ENCODE measurements around the gene SCP2. TPM values are rescaled to one million over a fixed set of nuclear protein-coding genes. Genes with fewer than 3 reads are reported as not detected.

Gene SCP2
- total RNA-seq, 5 donors from 2014 or later (not counting 1 experiment from before 2014, with no cell fraction given) = 46.5 to 63.9 (median 51.8) TPM

DNA sequence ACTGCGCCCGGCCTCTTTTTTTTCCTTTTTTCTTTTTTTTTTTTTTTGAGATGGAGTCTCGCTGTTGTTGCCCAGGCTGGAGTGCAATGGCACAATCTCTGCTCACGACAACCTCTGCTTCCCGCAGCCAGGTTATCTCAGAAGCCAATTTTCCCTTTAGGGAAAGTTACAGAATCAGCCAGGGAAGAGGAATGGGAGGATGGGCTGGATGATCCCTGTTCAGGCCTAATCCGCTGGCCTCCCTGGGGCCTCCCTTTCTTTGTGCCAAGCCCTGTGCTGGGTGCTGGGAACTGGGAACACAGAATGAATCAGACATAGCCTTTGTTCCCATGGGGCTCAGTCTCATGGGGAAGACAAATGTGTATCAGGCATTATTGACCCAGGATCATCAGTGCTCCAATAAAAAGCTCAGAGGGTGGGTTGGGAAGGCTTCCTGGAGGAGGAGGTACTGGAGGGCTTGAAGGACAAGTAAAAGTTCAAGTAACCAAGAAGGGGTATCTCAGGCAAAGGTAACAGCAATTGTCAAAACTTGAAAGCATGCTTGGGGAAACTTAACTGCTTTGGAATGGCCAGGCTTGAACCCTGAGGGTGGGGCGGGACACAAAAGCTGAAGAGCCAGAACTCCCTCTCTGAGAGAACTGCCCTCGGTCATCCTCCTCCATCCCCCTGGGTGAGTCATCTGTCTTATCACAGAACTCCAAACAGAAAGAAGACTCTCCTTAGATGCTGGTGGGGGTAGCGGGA lies 19.8 kb upstream of the SCP2 start:
- H3K4me1 Mint-ChIP-seq = peaks cover 0 to 2% (median 0%) of the 10 kb centered on the region in 3 donors
- H3K27me3 Mint-ChIP-seq = no peaks in the 10 kb centered on the region
- Histone ChIP-seq H3K27me3 (replicated peaks in 1 of 2; ENCODE audit: control insufficient read depth in 2 of 2, extremely low read depth in 1 of 2, insufficient read depth in 2 of 2, low read length in 1 of 2) (no peaks in the 10 kb centered on the region), H3K4me1 (ENCODE audit: control insufficient read depth in 1 of 2, extremely low read depth in 1 of 2, insufficient read depth in 2 of 2, low read length in 2 of 2) (peaks cover 0 to 4% of the 10 kb centered on the region in 2 experiments), H3K27ac (ENCODE audit: low read length) (no peak overlapping the region), H3K36me3 (ENCODE audit: control insufficient read depth in 2 of 2, extremely low read depth in 1 of 2, insufficient read depth in 1 of 2, low read length in 1 of 2) (peaks cover 10 to 15% of the 10 kb centered on the region in 2 donors), H3K4me3 (ENCODE audit: control insufficient read depth in 1 of 2, extremely low read depth in 1 of 2, low read length in 1 of 2) (no peak overlapping the region), H3K9me3 (no peaks in the 10 kb centered on the region)
- H3K27ac Mint-ChIP-seq = no peak overlapping the region
- 100% methylated on average over 2 of the region's 9 CpGs for WGBS (ENCODE audit: insufficient coverage)
- H3K36me3 Mint-ChIP-seq = peaks cover 14% of the 10 kb centered on the region
- no peak for ATAC-seq (replicated peaks in 1 of 4)
- H3K9me3 Mint-ChIP-seq = no peaks in the 10 kb centered on the region
- ChIA-PET POLR2A (no interaction called here), CTCF (no interaction called here)
- no peak for DNase-seq
- no peak overlapping the region for H3K4me3 Mint-ChIP-seq

DNA sequence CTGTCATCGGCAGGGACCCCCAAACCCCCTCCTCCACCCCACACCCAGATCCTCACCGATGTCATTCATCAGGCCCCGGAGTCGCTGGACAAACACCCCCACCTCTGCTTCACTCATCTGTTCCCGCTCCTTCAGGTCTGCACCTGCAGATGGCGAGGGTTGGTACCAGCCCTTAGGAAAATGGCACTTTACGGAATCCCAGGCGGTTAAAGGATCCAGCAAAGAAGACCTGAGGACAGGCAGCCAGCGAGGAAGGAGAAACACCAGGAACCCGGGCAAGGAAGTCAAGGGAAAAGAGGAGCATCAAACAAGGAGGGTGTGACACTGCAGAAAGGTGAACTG lies 19.3 kb upstream of the SCP2 start:
- Mint-ChIP-seq H3K27ac (no peak overlapping the region), H3K4me3 (no peak overlapping the region), H3K4me1 (peaks cover 0 to 2% (median 0%) of the 10 kb centered on the region in 3 donors), H3K36me3 (peaks cover 14% of the 10 kb centered on the region), H3K9me3 (no peaks in the 10 kb centered on the region), H3K27me3 (no peaks in the 10 kb centered on the region)
- DNase-seq = no peak
- ChIA-PET POLR2A (no interaction called here), CTCF (no interaction called here)
- peaks cover 10 to 15% of the 10 kb centered on the region in 2 donors for H3K36me3 ChIP-seq (ENCODE audit: control insufficient read depth in 2 of 2, extremely low read depth in 1 of 2, insufficient read depth in 1 of 2, low read length in 1 of 2)
- no peak overlapping the region for H3K4me3 ChIP-seq (ENCODE audit: control insufficient read depth in 1 of 2, extremely low read depth in 1 of 2, low read length in 1 of 2)
- ATAC-seq (replicated peaks in 1 of 4) = no peak
- peaks cover 0 to 4% of the 10 kb centered on the region in 2 experiments for H3K4me1 ChIP-seq (ENCODE audit: control insufficient read depth in 1 of 2, extremely low read depth in 1 of 2, insufficient read depth in 2 of 2, low read length in 2 of 2)
- WGBS (ENCODE audit: insufficient coverage) = 94% methylated on average over 9 of the region's 10 CpGs
- no peaks in the 10 kb centered on the region for H3K27me3 ChIP-seq (replicated peaks in 1 of 2; ENCODE audit: control insufficient read depth in 2 of 2, extremely low read depth in 1 of 2, insufficient read depth in 2 of 2, low read length in 1 of 2)
- H3K27ac ChIP-seq (ENCODE audit: low read length) = no peak overlapping the region
- no peaks in the 10 kb centered on the region for H3K9me3 ChIP-seq

DNA sequence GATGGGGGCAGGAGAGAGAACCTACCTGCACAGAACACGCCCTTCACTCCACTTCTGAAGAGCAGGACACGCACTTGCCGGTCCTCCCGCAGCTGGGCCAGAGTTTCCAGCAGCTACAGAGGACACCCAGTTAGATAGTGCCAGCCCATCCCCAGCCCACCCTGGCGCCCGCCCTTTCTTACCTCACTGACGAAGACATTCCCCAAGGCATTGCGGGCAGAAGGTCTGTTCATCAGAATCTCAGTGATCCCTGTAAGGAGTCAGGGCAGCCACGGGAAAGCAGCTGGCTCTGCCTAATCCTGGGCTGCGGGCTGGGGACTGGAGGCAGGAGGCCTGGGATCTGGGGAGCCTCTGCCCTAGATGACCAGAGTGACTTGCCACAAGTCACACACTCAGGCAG lies 15.5 kb upstream of the SCP2 start:
- H3K4me1 Mint-ChIP-seq = no peaks in the 10 kb centered on the region
- no peaks in the 10 kb centered on the region for H3K4me1 ChIP-seq (ENCODE audit: control insufficient read depth in 1 of 2, extremely low read depth in 1 of 2, insufficient read depth in 2 of 2, low read length in 2 of 2)

DNA sequence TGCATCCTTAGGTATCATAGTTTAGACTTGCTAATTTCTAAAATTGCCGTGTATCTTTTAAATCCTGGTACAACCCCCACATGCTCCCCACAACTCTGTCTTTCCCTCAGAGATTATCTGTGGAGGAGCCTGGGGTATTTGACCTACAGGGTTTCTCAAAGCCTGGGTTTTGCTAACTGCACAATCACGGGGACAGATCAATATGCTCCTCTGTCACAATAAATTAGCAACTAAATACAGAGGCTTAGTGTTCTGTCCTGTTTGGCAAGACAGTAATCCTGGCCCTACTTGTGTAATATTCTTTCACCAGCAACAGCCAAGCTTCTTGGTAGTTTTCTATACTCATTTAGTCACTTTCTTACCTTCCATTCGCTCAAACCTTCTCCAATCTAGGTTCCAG lies 14.1 kb upstream of the SCP2 start:
- POLR2A ChIA-PET = no interaction called here
- CTCF ChIA-PET = no interaction called here
- WGBS (ENCODE audit: insufficient coverage) = no CpG with 5 or more reads among the region's 3 CpGs

More for the DNA sequence above, 15.5 kb upstream of the SCP2 start:
- DNase-seq = no peak
- no peaks in the 10 kb centered on the region for H3K27me3 Mint-ChIP-seq
- H3K27ac ChIP-seq (ENCODE audit: low read length) = no peak overlapping the region
- no CpG with 5 or more reads among the region's 10 CpGs for WGBS (ENCODE audit: insufficient coverage)
- CTCF ChIA-PET = interaction anchor here in 1 of 2 donors (0.5 kb wide), 1 partner anchor 9 kb away, joined by 3 read pairs; no protein-coding TSS in a partner anchor
- H3K9me3 ChIP-seq = no peaks in the 10 kb centered on the region
- no peak overlapping the region for H3K4me3 Mint-ChIP-seq
- POLR2A ChIA-PET = no interaction called here
- no peak overlapping the region for H3K4me3 ChIP-seq (ENCODE audit: control insufficient read depth in 1 of 2, extremely low read depth in 1 of 2, low read length in 1 of 2)
- H3K9me3 Mint-ChIP-seq = no peaks in the 10 kb centered on the region
- no peak overlapping the region for H3K27ac Mint-ChIP-seq
- H3K36me3 ChIP-seq (ENCODE audit: control insufficient read depth in 2 of 2, extremely low read depth in 1 of 2, insufficient read depth in 1 of 2, low read length in 1 of 2) = peaks cover 7 to 11% of the 10 kb centered on the region in 2 donors
- ATAC-seq (replicated peaks in 1 of 4) = no peak
- H3K36me3 Mint-ChIP-seq = peaks cover 14% of the 10 kb centered on the region
- no peaks in the 10 kb centered on the region for H3K27me3 ChIP-seq (replicated peaks in 1 of 2; ENCODE audit: control insufficient read depth in 2 of 2, extremely low read depth in 1 of 2, insufficient read depth in 2 of 2, low read length in 1 of 2)

DNA sequence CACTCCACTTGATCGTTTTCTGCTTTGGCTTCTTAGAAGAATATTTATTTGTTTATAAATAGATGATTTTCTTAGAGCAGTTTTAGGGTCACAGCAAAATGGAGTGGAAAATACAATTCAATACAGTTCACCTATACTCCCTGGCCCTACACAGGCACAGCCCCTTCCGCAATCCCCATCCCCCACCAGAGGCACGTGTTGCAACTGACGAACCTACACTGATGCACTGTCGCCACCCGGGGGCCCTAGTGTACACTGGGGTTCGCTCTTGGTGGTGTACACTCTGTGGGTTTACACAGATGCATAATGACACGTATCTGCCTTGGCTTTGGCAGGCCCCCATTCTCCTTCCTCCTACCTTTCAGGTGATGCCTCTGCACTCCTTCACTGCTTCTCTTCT lies 13.5 kb upstream of the SCP2 start:
- peaks cover 0 to 3% (median 0%) of the 10 kb centered on the region in 3 donors for H3K4me1 Mint-ChIP-seq
- ChIA-PET CTCF (no interaction called here), POLR2A (no interaction called here)
- no peak overlapping the region for H3K4me3 Mint-ChIP-seq
- 74% methylated on average over 7 of the region's 8 CpGs for WGBS (ENCODE audit: insufficient coverage)
- ATAC-seq (replicated peaks in 1 of 4) = no peak
- no peak overlapping the region for H3K27ac Mint-ChIP-seq
- no peaks in the 10 kb centered on the region for H3K27me3 Mint-ChIP-seq
- Histone ChIP-seq H3K27ac (ENCODE audit: low read length) (no peak overlapping the region), H3K4me1 (ENCODE audit: control insufficient read depth in 1 of 2, extremely low read depth in 1 of 2, insufficient read depth in 2 of 2, low read length in 2 of 2) (no peaks in the 10 kb centered on the region), H3K9me3 (no peaks in the 10 kb centered on the region), H3K4me3 (ENCODE audit: control insufficient read depth in 1 of 2, extremely low read depth in 1 of 2, low read length in 1 of 2) (no peak overlapping the region), H3K27me3 (replicated peaks in 1 of 2; ENCODE audit: control insufficient read depth in 2 of 2, extremely low read depth in 1 of 2, insufficient read depth in 2 of 2, low read length in 1 of 2) (no peaks in the 10 kb centered on the region), H3K36me3 (ENCODE audit: control insufficient read depth in 2 of 2, extremely low read depth in 1 of 2, insufficient read depth in 1 of 2, low read length in 1 of 2) (peaks cover 4 to 5% of the 10 kb centered on the region in 2 donors)
- H3K9me3 Mint-ChIP-seq = no peaks in the 10 kb centered on the region
- H3K36me3 Mint-ChIP-seq = peaks cover 7% of the 10 kb centered on the region
- DNase-seq = no peak

More for the DNA sequence above, 14.1 kb upstream of the SCP2 start:
- H3K27me3 Mint-ChIP-seq = no peaks in the 10 kb centered on the region
- Histone ChIP-seq H3K9me3 (no peaks in the 10 kb centered on the region), H3K27ac (ENCODE audit: low read length) (no peak overlapping the region), H3K4me1 (ENCODE audit: control insufficient read depth in 1 of 2, extremely low read depth in 1 of 2, insufficient read depth in 2 of 2, low read length in 2 of 2) (no peaks in the 10 kb centered on the region), H3K36me3 (ENCODE audit: control insufficient read depth in 2 of 2, extremely low read depth in 1 of 2, insufficient read depth in 1 of 2, low read length in 1 of 2) (peaks cover 4 to 5% of the 10 kb centered on the region in 2 donors), H3K27me3 (replicated peaks in 1 of 2; ENCODE audit: control insufficient read depth in 2 of 2, extremely low read depth in 1 of 2, insufficient read depth in 2 of 2, low read length in 1 of 2) (no peaks in the 10 kb centered on the region), H3K4me3 (ENCODE audit: control insufficient read depth in 1 of 2, extremely low read depth in 1 of 2, low read length in 1 of 2) (no peak overlapping the region)
- ATAC-seq (replicated peaks in 1 of 4) (no peak), DNase-seq (no peak)
- no peaks in the 10 kb centered on the region for H3K9me3 Mint-ChIP-seq
- H3K36me3 Mint-ChIP-seq = peaks cover 7% of the 10 kb centered on the region
- H3K4me1 Mint-ChIP-seq = peaks cover 0 to 3% (median 0%) of the 10 kb centered on the region in 3 donors
- H3K4me3 Mint-ChIP-seq = no peak overlapping the region
- H3K27ac Mint-ChIP-seq = no peak overlapping the region

DNA sequence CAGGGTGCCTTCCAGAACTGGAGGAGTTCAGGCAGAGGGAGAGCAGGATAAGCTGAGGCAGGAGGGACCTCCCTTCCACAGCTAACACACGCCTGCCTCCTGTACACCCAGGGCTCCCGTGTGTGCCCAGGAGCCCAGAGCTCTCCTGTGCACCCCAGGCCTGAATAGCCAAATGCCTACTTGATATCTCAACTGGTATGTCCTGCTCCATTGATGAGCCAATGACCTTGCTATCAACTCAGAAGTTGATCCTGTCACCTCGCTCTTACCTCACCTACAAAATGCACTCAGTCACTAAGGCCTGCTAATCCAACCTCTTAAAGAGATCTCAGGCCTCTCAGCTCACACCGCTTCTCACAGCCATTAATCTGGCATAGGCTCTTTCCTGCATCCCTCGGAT lies 12.6 kb upstream of the SCP2 start:
- ATAC-seq (replicated peaks in 1 of 4) (no peak), DNase-seq (no peak)
- no peaks in the 10 kb centered on the region for H3K27me3 Mint-ChIP-seq
- no peak overlapping the region for H3K4me3 Mint-ChIP-seq
- peaks cover 0 to 4% of the 10 kb centered on the region in 2 donors for H3K36me3 ChIP-seq (ENCODE audit: control insufficient read depth in 2 of 2, extremely low read depth in 1 of 2, insufficient read depth in 1 of 2, low read length in 1 of 2)
- POLR2A ChIA-PET = interaction anchor here in 1 of 2 donors (0.5 kb wide), 1 partner anchor 13 kb away, joined by 6 read pairs; the partner anchor contains the start of gene SCP2
- H3K4me1 ChIP-seq (ENCODE audit: control insufficient read depth in 1 of 2, extremely low read depth in 1 of 2, insufficient read depth in 2 of 2, low read length in 2 of 2) = no peaks in the 10 kb centered on the region
- CTCF ChIA-PET = no interaction called here
- peaks cover 6 to 11% (median 7%) of the 10 kb centered on the region in 3 donors for H3K4me1 Mint-ChIP-seq
- H3K9me3 Mint-ChIP-seq = no peaks in the 10 kb centered on the region
- H3K27ac Mint-ChIP-seq = no peak overlapping the region
- no peaks in the 10 kb centered on the region for H3K27me3 ChIP-seq (replicated peaks in 1 of 2; ENCODE audit: control insufficient read depth in 2 of 2, extremely low read depth in 1 of 2, insufficient read depth in 2 of 2, low read length in 1 of 2)
- H3K4me3 ChIP-seq (ENCODE audit: control insufficient read depth in 1 of 2, extremely low read depth in 1 of 2, low read length in 1 of 2) = no peak overlapping the region
- WGBS (ENCODE audit: insufficient coverage) = 95% methylated on average over 5 of the region's 5 CpGs
- H3K36me3 Mint-ChIP-seq = peaks cover 5% of the 10 kb centered on the region
- no peaks in the 10 kb centered on the region for H3K9me3 ChIP-seq
- H3K27ac ChIP-seq (ENCODE audit: low read length) = no peak overlapping the region
